GM18858 (cell line): Measurements from ENCODE around the gene PLCE1.

Source experiments
- ATAC-seq: cut with Tn5 transposase; IDR thresholded peaks from one replicate; pipeline ENCODE4 v1.9.1; 2021; ENCODE audit not compliant: unreplicated experiment

The PLCE1 gene

DNA sequence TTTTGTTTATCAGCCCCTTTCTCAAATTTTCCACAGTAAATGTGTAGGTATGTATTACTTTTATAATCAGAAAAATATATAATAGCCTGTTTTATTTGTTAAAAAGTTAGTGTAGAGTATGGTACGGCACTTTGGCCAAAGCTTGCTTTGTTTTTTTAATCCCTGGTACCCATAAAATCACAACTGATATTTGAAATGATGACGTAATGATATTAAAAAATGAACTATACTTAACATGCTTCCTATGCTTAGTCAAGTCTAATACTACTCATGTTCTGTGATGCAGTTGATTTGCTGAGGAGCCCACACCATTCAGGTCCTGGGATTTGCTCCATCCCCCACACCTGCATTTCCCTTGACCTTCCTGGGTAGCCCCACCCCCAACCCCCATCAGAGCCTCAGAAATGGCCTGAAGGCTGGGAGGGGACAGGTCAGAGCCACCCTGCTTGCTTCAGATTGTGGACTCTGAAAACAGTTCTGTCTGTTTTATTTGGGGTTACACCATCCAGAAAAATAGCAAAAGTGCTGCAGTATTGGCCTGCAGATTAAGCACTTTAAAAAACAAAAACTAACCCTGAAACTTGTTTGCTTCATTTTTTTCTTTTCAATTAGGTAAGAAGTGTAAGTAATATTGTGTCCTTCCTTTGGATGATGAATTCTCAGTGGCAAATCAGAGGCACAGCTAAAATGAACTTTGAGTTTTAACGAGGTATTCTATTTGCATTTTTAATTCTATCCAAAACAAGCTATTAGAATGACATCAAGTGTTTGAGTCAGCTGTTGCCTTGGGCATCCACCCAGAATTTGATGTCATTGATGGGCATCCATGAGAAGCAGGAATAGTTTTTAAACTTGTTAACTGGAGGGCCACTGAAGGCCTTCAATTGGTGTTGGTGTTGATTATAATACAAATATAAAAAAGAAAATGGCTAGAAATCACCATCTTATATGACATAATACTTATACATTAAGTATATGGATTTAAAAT, 23.3 kb downstream of the PLCE1 start:
- no peak for ATAC-seq

DNA sequence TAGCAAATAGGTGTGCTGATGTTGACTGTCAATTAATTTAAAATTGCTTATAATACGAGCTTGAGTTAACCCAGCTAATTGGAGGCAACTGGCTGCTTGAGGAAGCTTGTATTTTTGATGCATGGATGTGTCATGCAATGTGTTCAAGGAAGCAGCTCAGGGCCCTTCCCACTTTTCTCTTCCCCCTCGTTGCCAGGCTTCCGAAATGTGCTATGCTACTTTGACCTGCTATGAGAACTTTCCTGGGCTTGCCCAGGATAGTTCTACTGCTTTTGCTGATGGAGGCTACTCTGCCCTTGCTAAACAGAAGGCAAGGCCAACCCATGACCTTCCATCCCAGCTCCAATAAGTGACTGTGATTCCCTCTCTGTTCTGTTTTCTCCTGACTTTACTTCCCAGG, 24.4 kb downstream of the PLCE1 start:
- ATAC-seq, result no peak

DNA sequence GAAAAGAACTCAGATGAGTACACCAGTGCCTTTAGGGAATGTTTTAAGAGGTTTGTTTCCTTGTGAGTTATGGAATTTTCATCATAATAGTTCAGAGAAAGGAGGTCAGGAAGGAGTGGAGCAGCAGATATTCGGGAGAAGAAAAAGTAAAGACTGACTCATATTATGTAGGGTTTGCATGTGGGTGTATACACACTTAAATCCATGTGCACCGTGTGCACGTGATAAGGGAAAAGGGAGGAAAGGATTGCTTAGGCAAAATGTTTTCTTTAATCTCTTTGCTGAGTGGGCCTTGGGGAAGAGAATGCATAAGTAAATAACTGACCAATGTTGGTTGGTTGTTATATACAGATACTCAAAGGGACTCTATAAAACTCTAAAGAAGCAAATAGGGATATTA, 30.2 kb downstream of the PLCE1 start:
- ATAC-seq, result no peak

DNA sequence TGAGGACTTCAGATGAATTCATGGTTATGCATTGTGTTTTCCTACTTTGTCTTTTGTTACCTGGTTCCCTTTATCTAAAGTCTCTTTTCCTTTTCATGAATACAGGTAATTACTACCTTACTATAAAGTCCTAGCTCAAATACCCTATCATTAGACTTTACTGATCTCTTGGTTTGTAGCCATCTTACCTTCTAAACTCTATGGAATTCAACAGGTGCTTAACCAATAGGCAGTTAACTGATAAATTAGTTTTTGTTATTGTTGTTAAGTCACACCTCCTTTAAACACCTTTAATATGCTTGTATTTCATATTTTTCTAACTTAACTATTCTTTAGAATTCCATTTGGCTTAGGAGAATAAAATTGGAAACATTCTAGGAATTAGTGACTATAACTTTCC, 30.7 kb downstream of the PLCE1 start:
- ATAC-seq, result no peak

DNA sequence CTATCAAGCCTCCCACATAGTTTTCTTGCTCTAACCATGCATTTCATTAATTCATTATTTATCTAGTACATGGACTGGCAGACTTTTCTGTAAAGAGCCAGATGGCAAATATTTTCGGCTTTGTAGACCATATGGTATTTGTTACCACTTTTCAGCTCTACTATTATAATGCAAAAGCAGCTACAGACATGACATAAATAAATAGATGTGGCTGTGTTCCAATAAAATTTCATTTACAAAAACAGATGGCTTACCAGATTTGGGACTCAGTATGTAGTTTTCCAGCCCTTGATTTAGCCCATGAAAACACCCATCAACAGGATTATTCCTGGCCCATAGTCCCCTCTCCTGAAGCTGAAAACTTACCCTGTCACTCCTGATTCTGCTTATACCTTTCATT, 32.1 kb downstream of the PLCE1 start:
- no peak for ATAC-seq

DNA sequence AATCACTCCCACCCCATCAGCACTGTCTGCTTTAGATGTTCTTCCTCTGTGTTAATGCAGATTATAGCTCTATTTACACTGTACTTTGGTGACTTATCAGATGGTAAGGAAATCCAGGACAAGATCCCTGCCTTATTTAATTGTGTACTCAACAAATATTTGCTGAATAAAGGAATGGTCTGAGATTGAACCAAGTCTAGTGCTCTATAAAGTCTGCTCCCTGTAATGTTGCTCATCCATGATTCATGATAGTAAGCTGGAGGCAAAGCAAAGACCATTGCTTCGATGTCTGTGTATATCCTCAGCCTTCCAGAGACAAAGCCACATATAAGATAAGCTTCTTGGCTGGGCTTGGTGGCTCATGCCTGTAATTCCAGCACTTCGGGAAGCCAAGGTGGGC, 33.5 kb downstream of the PLCE1 start:
- no peak for ATAC-seq

DNA sequence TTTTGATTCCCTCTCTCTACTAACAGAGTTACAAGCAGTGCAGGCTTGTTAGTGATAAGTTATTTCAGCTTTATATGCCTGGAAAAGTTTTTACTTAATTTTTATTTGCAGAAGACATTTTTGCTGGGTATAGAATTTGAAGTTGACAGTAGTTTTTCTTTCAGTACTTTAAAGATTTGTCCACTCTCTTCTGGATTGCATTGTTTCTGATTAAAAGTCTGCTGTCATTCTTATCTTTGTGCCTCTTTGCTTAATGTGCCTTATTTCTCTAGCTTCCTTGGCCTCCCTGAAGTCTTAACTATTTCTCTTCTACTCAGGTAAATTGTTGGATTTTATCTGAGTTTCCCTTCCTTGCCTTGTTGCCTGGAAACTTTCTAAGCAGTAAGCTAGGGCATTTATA, 36.2 kb downstream of the PLCE1 start:
- no peak for ATAC-seq

DNA sequence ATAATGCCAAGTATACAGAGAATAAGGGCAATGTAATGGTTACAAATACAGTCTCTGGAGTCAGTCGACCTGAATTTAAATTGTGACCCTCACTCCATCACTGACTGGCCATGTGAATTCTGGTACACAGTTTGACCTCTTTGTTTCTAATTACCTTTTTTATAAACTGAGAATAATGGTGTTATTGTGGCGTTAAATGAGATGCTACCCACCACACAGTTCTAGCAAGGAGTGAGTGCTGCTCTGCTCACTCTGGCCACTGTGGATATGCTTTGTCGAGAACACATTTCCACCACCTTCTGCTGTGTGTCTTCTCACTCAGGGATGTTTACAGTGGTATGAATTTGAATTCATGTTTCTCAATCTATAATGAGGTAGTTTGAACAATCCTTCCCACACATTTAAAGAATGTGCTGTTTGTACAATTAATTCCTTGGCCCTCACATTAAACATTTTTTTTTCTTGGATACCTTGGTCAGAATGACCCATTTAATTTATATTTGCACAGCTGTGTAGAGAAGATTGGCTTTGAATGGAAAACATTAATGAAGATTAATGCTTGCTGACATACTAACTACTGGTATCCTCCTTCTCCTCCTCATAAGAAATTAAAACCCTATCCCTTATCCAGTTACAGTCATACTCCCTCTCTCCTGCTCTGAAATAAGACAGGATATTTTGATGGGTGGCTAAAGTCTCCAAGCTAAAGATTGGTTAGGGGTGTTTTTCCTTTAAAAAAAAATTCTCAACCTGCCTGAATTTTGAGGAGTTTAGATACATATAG, 42.4 kb downstream of the PLCE1 start:
- ATAC-seq, result no peak

DNA sequence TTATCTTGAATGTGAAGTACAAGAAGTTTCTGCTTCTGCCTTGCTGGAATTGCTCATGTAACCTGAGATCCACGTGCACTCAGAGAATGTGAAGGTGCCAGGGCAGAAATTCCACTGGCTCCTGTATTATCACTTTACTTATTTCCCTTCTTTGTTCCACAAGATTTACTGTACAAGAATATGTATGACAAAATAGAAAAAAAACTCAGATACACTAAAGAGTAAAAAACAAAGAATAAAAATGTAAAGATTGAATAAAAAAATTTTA, 43.0 kb downstream of the PLCE1 start:
- ATAC-seq, result no peak

DNA sequence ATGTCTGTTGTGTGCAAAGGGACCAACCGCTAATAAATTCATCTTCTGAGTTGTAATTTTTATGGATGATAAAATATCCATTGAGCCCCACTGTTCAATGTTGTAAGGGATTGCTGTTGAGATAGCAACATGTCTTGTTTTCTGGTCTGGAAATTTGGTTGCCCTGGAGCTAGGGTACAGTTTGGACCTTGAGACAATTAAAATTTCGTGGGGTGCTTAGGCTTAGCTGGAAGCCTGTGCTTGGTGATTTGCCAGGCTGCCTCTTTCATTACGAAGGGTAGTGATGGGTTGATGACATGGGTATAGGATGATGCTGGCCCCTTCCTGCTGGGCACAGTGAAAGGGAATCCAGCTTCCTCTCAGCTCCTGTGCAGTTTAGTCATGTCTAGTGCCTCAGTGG, 43.6 kb downstream of the PLCE1 start:
- no peak for ATAC-seq

DNA sequence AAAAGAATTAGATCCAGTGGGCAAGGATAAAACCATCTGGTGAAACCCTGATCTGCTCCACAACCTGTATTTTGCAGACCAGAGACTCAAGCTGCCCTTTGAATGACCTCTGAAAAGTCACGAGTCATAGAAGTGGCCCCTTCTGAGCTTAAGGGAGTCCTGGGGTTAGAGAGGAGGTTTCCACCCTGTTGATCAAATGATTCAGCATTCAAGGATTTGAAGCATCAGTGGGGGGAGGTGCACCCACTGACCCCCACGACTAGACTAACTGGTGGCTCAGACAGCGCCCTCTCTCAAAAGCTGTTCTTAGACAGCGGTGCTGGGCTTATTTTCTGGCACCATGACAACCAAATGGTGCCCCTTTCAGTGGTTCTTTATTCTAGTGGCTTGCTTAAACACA, 44.3 kb downstream of the PLCE1 start:
- ATAC-seq, result no peak

DNA sequence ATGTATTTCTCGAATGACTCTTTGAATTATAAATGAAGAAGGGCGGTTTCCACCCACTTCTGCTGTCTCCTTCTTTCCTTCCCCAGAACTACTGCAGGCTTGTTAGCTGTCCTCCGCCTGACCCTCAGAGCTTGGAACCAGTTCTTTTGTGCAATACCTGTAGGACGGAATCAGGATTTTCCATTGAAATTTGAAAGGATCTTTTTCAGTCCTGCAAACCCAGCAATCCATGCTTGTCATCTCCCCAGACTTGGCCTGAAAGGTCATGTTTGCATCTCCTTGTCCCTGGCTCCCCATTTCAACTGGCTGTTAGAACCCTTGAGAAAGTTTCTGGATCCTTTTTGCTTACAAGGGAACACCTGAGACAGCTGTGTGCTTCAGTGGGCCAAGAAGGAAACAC, 47.5 kb downstream of the PLCE1 start:
- ATAC-seq, result no peak

DNA sequence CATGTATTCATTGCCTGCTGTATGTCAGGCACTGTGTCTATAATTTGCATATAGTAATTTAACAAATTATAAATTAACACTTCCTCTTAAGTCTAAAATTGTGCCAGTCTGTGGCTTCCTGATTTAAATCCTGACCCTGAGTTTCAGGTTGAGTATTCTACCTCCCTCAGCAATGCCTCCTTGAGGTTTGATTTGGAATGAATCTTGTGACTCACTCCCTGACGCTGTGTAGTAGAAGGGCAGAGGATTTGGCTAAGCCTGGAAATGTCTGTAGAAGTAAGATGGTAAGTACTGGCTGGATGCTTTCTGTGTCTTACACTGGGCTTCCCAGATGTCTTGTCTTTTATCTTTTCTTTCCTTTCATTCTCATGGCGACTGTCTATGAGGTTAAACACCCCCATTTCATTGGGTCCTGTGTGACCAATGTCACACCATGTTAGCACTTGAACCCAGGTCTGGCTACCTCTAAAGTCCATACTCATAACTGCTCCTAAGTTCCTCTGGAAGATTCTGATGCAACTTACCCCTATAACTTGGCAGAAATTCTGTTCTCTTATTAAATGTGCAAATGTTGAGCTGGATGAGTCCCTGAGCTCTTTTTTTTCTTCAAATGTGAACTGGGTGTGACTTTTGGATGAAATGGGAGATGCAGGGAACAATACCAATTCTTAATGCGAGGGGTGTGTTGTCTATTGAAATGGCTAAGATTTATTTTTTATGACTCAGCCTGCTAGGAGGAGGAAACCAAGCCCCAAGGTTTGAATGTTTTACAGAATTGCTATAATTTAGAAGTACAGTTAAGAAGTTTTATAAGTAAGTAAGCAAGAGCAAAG, 48.5 kb downstream of the PLCE1 start:
- no peak for ATAC-seq

DNA sequence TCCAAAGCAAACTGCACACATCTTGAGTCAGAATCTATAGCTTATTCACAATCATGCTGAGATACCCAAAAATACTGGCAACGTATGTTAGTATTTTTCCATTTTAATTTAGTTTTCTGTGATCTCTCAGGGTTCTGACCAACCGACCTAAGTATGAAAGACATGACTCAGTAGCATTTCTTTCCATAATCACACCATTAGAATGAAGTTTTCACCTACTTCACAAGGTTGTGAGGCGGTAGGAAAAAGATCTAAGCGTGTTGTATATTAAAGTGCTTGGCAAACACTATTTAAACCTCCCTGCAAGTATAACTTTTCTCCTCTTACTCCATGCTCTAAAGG, 49.1 kb downstream of the PLCE1 start:
- ATAC-seq, result no peak
